ENCODE measurements around the gene UBAP1.
"Not testable (repeated sequence)": the region's sequence is repeated elsewhere in the genome, so short reads cannot be mapped to it uniquely, and the experiment has no call there.

The UBAP1 gene

DNA sequence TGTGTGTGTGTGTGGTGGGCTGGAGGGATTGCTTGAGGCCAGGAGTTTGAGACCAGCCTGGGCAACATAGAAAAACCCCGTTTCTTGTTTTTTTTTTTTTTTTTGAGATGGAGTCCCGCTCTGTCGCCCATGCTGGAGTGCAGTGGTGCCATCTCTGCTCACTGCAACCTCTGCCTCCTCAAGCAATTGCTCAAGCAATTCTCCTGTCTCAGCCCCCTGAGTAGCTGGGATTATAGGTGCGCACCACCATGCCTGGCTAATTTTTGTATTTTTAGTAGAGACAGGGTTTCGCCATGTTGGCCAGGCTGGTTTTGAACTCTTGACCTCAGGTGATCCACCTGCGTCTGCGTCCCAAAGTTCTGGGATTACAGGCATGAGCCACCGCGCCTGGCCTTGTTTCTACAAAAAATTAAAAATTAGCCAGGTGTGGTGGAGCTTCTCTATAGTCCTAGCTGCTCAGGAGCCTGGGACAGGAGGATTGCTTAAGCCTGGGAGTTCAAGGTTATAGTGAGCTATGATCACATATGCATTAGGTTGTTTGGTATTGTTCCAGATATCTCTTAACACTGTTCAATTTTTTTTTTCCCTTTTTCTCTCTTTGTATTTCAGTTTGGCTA, 47.4 kb downstream of the UBAP1 start:
- FAIRE-seq = not testable (repeated sequence)

DNA sequence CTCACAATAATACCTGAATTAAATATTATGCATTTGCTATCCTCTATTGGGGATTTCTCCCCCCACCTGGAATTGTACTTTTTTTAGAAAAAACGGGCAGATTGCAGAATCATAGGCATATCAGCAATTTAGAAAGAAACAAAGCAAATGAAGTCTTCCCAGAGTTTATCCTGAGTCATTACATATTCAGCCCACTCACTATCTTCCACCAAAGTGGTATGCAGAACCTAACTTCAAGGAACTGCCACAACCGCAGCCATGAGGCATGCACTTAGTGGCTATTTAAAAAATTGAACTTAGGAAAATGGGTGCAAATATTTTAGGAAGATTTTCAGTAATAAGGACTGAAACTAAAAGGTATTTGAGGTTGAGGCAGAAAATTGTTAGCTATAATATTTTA, 48.6 kb downstream of the UBAP1 start:
- no peak for FAIRE-seq

DNA sequence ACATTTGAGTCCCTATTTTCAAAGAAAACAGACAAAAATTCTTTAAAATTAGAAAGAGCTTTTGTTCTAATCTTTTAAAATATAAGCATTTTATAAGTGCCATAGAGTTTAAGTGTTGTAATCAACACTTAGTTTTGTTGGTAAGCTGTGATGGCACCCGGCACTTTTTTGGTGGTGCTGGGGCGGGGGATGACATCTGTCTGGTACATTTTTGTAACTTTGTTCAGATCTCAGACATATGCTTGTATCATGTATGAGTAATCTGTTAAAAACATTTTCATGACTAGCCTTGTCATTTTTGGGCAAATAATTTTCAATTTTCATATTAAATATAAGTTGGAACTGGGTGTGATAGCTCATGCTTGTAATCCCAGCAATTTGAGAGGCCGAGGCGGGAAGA, 51.7 kb downstream of the UBAP1 start:
- no peak for FAIRE-seq

DNA sequence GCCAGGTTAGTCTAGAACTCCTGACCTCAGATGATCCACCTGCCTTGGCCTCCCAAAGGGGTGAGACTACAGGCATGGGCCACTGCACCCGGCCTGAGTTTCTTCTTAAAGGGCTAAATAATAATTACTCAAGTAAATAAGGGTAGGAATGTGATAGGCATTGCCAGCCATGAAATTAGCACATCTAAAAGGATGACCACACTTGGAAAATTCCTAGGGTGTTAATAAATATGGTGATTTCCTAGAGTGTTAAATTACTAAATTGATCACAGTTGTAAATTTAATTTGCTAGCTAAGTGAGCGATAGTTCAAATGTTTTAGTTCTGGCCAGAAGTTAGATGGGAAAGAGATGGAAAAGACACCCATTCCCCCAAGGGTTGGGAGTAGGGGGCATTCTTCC, 53.4 kb downstream of the UBAP1 start:
- no peak for FAIRE-seq

GRCh38 chr9:34233672-34234071, 54.8 kb downstream of the UBAP1 start:
- FAIRE-seq = no peak

DNA sequence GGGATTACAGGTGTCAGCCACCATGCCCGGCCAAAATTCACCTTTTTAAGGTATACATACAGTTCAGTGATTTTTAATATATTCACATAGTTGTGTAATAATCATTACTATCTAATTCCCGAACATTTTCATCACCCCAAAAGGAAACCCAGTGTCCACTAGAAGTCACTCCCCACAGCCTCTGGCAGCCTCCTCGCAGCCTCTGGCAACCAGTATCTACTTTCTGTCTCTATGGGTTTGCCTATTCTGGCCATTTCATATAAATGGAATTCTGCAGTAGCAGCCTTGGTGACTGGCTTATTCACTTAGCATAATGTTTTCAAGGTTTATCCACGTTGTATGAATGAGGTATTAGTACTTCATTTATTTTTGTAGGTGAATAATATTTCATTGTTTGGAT, 59.0 kb downstream of the UBAP1 start:
- FAIRE-seq = no peak

- no peak for FAIRE-seq
These were observed 61.2 kb downstream of the UBAP1 start for GRCh38 chr9:34240006-34240405.

DNA sequence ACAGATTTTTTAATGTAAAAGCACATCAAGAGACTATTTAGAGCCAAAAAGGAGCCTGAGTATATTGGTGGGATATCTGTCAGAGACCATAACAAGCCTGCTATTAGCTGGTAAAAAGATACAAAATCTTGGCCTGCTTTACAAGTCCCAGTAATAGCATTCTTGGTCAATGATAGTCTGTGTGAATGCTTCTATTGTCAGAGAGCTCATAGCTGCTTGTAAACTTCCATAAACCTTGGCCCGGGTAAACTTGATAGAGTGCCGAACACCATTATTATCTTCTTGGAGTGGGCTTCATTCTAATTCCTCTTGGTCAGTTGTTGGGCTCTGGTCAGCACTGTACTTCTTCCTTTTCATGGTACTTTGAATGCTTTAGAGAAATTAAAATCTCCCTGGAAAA, 64.0 kb downstream of the UBAP1 start:
- no peak for FAIRE-seq

DNA sequence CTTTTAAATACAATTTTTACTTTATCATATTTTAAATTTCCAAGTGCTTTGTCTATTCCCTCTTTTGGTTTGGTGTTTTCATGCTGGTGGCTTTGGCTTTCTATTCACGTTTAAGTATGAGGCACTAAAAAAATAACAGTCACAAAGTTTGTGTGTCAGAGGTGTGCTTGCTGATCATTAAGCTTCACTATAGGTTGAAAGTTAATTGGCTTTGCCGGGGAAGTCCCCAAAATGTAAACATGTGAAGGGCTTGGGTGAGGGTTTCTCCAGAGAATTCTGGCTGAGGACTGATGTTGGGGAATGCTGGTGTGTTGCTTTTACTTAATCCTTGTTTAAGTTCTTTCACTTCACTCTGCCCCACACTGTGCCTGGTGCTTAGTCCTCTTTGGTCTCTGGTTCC, 66.4 kb downstream of the UBAP1 start:
- peak; percentile 52 for FAIRE-seq

GRCh38 chr9:34246453-34246852, 67.6 kb downstream of the UBAP1 start:
- no peak for FAIRE-seq

GRCh38 chr9:34247782-34248181, 68.9 kb downstream of the UBAP1 start:
- not testable (repeated sequence) for FAIRE-seq

DNA sequence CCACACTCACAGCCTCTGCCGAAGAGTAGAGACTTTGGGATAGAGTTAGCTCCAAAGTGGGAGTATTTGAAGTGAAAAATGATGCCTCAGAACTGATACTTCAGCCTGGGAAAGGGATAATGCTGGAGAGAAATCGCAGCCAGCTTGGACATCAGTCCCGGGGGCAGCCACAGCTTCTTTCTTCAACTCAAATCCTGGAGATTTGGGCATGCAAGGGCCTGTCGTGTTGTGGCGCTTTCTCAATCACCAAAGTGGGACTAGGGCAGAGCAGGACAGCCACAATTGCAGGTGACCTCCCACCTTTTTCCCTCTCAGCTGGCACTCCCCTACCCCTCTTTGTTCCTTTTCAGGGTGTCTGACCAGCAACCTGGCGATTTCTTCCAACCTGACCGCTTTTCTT, 70.4 kb downstream of the UBAP1 start:
- no peak for FAIRE-seq

GRCh38 chr9:34250721-34251120, 71.9 kb downstream of the UBAP1 start:
- FAIRE-seq = no peak

GRCh38 chr9:34252016-34252415, 73.2 kb downstream of the UBAP1 start:
- no peak for FAIRE-seq

- FAIRE-seq = no peak
These were observed 74.0 kb downstream of the UBAP1 start for GRCh38 chr9:34252670-34253459.

DNA sequence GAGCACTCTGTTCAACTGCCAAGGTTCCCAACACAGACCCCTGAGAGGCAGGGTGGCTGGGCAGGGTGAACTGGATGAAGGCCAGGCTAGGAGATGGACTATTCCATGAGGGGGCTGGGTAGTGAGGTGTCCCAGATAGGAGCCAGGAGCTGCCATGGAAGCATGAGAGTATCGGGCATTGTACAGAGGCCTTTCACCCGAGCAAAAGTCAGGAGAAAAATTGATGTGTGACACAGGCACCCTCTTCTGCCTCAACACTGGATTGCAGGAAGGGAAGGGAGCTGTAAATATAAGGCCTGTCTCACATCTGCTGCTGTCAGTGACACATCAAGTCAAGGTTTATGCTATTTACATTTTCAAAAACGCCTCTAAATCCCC, 74.6 kb downstream of the UBAP1 start:
- FAIRE-seq = no peak

GRCh38 chr9:34254141-34254913, 75.5 kb downstream of the UBAP1 start:
- no peak for FAIRE-seq

- no peak for FAIRE-seq
These were observed 76.4 kb downstream of the UBAP1 start for GRCh38 chr9:34254966-34255825.

DNA sequence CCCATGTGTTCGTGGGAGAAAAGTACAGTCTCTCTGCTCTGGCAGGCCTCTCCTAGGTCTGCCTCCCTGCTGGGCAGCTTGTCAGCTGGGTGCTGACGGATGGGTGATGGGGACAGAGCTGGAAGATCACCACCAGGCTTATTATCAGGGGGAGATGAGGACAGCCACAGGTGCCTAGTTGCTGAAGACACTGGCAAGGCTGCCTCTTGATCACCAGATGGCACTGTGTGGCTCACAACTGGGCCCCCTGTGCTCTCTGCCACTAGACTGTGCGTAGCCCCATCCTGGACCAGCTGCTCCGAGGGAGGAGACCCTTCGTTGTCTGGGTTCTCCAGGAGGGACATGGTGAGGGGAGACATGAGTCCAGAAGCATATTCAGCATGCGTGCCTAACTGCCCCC, 77.3 kb downstream of the UBAP1 start:
- FAIRE-seq = no peak

DNA sequence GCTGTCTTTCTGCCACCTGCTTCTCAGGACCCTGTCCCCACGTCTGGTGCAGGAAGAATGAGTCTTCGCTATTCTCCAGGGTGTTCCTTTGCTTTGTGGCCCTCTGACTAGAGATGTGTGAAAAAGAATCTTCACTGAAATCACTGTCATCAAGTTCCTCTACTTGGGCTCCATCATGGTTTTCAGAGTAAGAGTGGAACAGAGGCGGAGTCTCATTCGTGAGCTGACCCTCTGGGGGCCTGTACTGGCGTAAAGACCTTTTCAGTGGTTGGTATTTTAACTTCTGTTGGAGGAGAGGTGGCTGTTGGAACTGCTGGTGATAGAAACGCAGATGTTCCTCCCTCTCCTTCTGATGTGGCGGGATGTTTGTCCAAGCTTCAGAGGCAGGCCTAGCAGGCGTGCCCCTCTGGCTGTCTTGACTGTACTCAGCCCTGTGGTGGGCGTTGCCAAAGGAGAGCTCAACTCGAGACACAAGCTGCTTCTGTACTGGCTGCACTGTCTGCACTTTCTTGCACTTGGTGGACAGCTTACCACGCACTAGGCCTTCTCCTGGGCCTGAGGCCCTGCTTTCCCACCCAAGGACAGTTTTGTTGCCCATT, 78.2 kb downstream of the UBAP1 start:
- no peak for FAIRE-seq

DNA sequence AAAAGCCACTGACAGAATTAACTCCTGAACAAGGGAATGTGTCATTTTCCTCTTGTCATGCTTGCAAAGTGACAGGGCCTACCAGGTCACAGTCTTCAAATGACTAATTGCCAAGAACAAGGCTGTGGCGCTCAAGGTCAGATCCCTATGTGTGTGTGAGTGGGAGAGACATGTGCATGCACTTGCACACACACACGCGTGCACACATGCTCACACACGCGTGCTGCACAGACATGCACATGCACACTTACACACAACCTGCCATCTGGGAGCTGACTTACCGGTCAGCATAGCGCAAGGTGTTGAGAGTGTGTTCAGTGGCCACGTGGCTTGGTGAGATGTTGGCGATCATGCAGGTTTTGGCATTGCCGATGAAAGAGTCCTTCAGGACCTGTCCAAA, 80.5 kb downstream of the UBAP1 start:
- no peak for FAIRE-seq

DNA sequence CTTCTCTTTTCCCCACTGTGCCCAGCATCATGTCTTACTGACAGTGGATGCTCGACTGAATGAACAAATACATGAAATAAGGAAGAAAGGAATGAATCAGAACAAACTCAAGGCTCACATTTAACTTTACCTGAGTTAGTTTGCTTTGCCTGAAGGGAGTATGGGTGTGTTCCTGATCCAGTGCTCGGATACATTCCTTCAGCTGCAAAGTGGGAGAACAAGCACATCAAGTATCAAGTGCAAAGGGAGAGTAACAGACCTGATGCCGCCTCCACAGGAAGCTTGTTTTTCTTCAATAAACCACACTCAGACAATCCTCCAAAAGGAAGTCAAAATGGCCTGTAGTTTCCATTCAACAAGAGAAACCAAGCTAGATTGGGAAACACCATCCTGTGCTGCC, 84.1 kb downstream of the UBAP1 start:
- FAIRE-seq = no peak

DNA sequence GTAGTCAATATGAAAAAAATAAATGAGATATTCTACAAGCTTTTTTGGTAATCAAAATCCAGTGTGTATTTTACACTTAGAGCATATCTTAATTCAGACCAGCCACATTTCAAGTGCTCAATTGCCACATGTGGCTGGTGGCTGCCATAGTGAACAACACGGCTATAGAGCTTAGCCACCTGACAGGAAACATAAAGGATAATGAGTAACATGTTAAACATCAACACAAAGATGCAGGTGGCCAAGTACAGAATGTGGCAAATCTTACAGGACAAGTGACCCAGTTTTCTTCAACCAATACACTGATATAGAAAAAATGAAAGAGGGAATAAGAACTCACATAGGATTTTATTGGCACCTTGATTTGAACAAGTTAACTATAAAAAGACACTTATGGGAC, 88.8 kb downstream of the UBAP1 start:
- FAIRE-seq = no peak

All from G401.6 (cell line).